Neural cell (in vitro differentiated cells): Measurements from ENCODE around the gene KCNE3. TPM values are rescaled to one million over a fixed set of nuclear protein-coding genes. Genes with fewer than 3 reads are reported as not detected.

ENCODE experiments used
- H2AFZ ChIP-seq: fragments of 200-600, 300-800 bp; sonication (generic), shearing (Covaris generic); 2 replicates; pipeline ENCODE4 v1.6.0; 2014; ENCODE audit warnings: low read depth, mild to moderate bottlenecking, antibody characterized with exemption, low read length, moderate library complexity
- H3F3A ChIP-seq: fragments of 200-600 bp; shearing (Covaris generic); 2 replicates; pipeline ENCODE4 v1.6.1; 2016; ENCODE audit warnings: mild to moderate bottlenecking, moderate library complexity, mixed read lengths, antibody characterized with exemption, low read length; ENCODE audit not compliant: insufficient read depth, poor library complexity, severe bottlenecking
- H3K27ac ChIP-seq: fragments of 200-600, 300-800 bp; sonication (generic), shearing (Covaris generic); 2 replicates; pipeline ENCODE4 v1.5.1; 2014; ENCODE audit warnings: mild to moderate bottlenecking, low read length, moderate library complexity
- H3K27me3 ChIP-seq: fragments of 300-800, 200-600 bp; sonication (generic), shearing (Covaris generic); 2 replicates; pipeline ENCODE4 v1.6.0; 2014; ENCODE audit warnings: mild to moderate bottlenecking, low read depth, low read length, moderate library complexity; ENCODE audit not compliant: insufficient read depth
- H3K36me3 ChIP-seq: fragments of 300-800, 200-600 bp; sonication (generic), shearing (Covaris generic); 2 replicates; pipeline ENCODE4 v1.5.1; 2014; ENCODE audit warnings: mild to moderate bottlenecking, antibody characterized with exemption, low read length, moderate library complexity; ENCODE audit not compliant: insufficient read depth
- H3K4me2 ChIP-seq: fragments of 300-800, 200-600 bp; sonication (generic), shearing (Covaris generic); 2 replicates; pipeline ENCODE4 v1.6.0; 2014; ENCODE audit warnings: mild to moderate bottlenecking, low read length
- H3K4me3 ChIP-seq: fragments of 300-800, 200-600 bp; sonication (generic), shearing (Covaris generic); 2 replicates; pipeline ENCODE4 v1.5.1; 2014; ENCODE audit warnings: mild to moderate bottlenecking, low read length, moderate library complexity
- H3K79me2 ChIP-seq: fragments of 200-600 bp; shearing (Covaris generic); replicated peaks from 2 replicates; pipeline ENCODE4 v1.6.0; 2014; ENCODE audit warnings: mild to moderate bottlenecking, low read length, moderate library complexity; ENCODE audit not compliant: insufficient read depth
- H3K9ac ChIP-seq: fragments of 300-800, 200-600 bp; sonication (generic), shearing (Covaris generic); 2 replicates; pipeline ENCODE4 v1.6.1; 2016; ENCODE audit warnings: mild to moderate bottlenecking, low read length, mixed read lengths
- H3K9me2 ChIP-seq: fragments of 200-600 bp; shearing (Covaris generic); 2 replicates; pipeline ENCODE4 v1.6.1; 2016; ENCODE audit warnings: mild to moderate bottlenecking, low read length, mixed read lengths; ENCODE audit not compliant: insufficient read depth
- H3K9me3 ChIP-seq: fragments of 200-600, 300-800 bp; sonication (generic), shearing (Covaris generic); 2 replicates; pipeline ENCODE4 v1.6.1; 2016; ENCODE audit warnings: mild to moderate bottlenecking, mixed run types, low read length, moderate library complexity, mixed read lengths
- H4K20me1 ChIP-seq: fragments of 200-600 bp; shearing (Covaris generic); 2 replicates; pipeline ENCODE4 v1.6.1; 2016; ENCODE audit warnings: mild to moderate bottlenecking, mixed run types; ENCODE audit not compliant: insufficient read depth
- CTCF ChIP-seq: fragments of 450-650 bp; IDR thresholded peaks from 2 replicates; pipeline ENCODE4 v1.5.1; 2014; ENCODE audit warnings: antibody characterized with exemption, mild to moderate bottlenecking, moderate library complexity; ENCODE audit not compliant: poor library complexity, severe bottlenecking
- EP300 ChIP-seq: fragments of 450-650 bp; conservative IDR thresholded peaks from 2 replicates; pipeline ENCODE4 v1.6.1; 2014; ENCODE audit warnings: antibody characterized with exemption, mild to moderate bottlenecking, moderate library complexity; ENCODE audit not compliant: poor library complexity, severe bottlenecking
- EZH2 ChIP-seq: fragments of 200-600, 300-800 bp; shearing (Covaris generic), sonication (generic); IDR thresholded peaks from 2 replicates; pipeline ENCODE4 v1.6.1; 2014; ENCODE audit warnings: antibody characterized with exemption, low read length, borderline replicate concordance, mild to moderate bottlenecking; ENCODE audit not compliant: insufficient read depth, poor library complexity, severe bottlenecking
- MXI1 ChIP-seq: fragments of 450-650 bp; conservative IDR thresholded peaks from 2 replicates; pipeline ENCODE4 v1.6.1; 2014; ENCODE audit warnings: antibody characterized with exemption, mild to moderate bottlenecking; ENCODE audit not compliant: poor library complexity, severe bottlenecking
- POLR2AphosphoS5 ChIP-seq: IDR thresholded peaks from 2 replicates; pipeline ENCODE4 v1.6.1; 2012
- RAD21 ChIP-seq: fragments of 450-650 bp; conservative IDR thresholded peaks from 2 replicates; pipeline ENCODE4 v1.6.1; 2014; ENCODE audit warnings: antibody characterized with exemption, mild to moderate bottlenecking, moderate library complexity
- REST ChIP-seq: IDR thresholded peaks from 2 replicates; pipeline ENCODE4 v1.6.1; 2012; ENCODE audit warnings: borderline replicate concordance
- SMC3 ChIP-seq: fragments of 450-650 bp; conservative IDR thresholded peaks from 2 replicates; pipeline ENCODE4 v1.6.1; 2014; ENCODE audit warnings: antibody characterized with exemption, mild to moderate bottlenecking, moderate library complexity; ENCODE audit not compliant: poor library complexity
- TAF1 ChIP-seq: IDR thresholded peaks from 2 replicates; pipeline ENCODE4 v1.6.1; 2012; ENCODE audit warnings: low read depth
- polyA plus RNA-seq: library from polyadenylated mRNA; depleted of rRNA; stranded (reverse); fragments of >200 nt; gene quantifications from 2 replicates; pipeline ENCODE4 v1.2.3, GENCODE V29; 2014

The KCNE3 gene
- polyA plus RNA-seq, 1 donor from 2014 or later: not detected

- H3K9ac ChIP-seq: no peak overlapping the region
- H4K20me1 ChIP-seq: no peaks in the 10 kb centered on the region
- no peak overlapping the region for H3K27ac ChIP-seq
- TF ChIP-seq REST (no peak), POLR2AphosphoS5 (no peak), EZH2 (no peak), RAD21 (no peak), TAF1 (no peak), EP300 (no peak), MXI1 (no peak), SMC3 (no peak), CTCF (no peak)
- no peaks in the 10 kb centered on the region for H3F3A ChIP-seq
- no peaks in the 10 kb centered on the region for H3K79me2 ChIP-seq
- no peak overlapping the region for H2AFZ ChIP-seq
- no peaks in the 10 kb centered on the region for H3K9me2 ChIP-seq
- no peaks in the 10 kb centered on the region for H3K9me3 ChIP-seq
- no peak overlapping the region for H3K4me3 ChIP-seq
- H3K36me3 ChIP-seq: no peaks in the 10 kb centered on the region
- H3K27me3 ChIP-seq: no peaks in the 10 kb centered on the region
- H3K4me2 ChIP-seq: no peak overlapping the region
Measured at GRCh38 chr11:74490941-74491340, 23.6 kb upstream of the KCNE3 start.

- H3F3A ChIP-seq: no peaks in the 10 kb centered on the region
- no peak overlapping the region for H3K27ac ChIP-seq
- no peaks in the 10 kb centered on the region for H3K36me3 ChIP-seq
- no peaks in the 10 kb centered on the region for H3K9me2 ChIP-seq
- H4K20me1 ChIP-seq: no peaks in the 10 kb centered on the region
- no peak overlapping the region for H3K4me3 ChIP-seq
- H3K4me2 ChIP-seq: no peak overlapping the region
- no peak overlapping the region for H3K9ac ChIP-seq
- H3K9me3 ChIP-seq: no peaks in the 10 kb centered on the region
- no peaks in the 10 kb centered on the region for H3K27me3 ChIP-seq
- H2AFZ ChIP-seq: no peak overlapping the region
- no peak for TF ChIP-seq POLR2AphosphoS5
- no peak for TF ChIP-seq RAD21
- no peak for TF ChIP-seq TAF1
- TF ChIP-seq SMC3: no peak
- TF ChIP-seq CTCF: no peak
- no peak for TF ChIP-seq EZH2
- TF ChIP-seq EP300: no peak
- TF ChIP-seq MXI1: no peak
- no peak for TF ChIP-seq REST
- no peaks in the 10 kb centered on the region for H3K79me2 ChIP-seq
Measured at GRCh38 chr11:74487875-74488274, 20.5 kb upstream of the KCNE3 start.
